Tibial nerve (tissue), 3 donors: ENCODE measurements around the gene SORCS3.

Experiments
- POLR2A ChIP-seq, 2 donors: fragments of 450-650 bp; IDR thresholded peaks; one replicate each; pipeline ENCODE4 v1.6.1; 2017; ENCODE audit warnings: antibody characterized with exemption in 2 of 2, mild to moderate bottlenecking in 2 of 2, moderate library complexity in 2 of 2
- TF ChIP-seq, protein P1 (sequence below), 5 experiments: fragments of 200-600 bp in 3 of 5; fragments of 450-650 bp in 2 of 5; sonication (generic) in 3 of 5; IDR thresholded peaks; one replicate each; pipeline ENCODE4 v1.5.1; 2016 to 2019; ENCODE audit warnings: antibody characterized with exemption in 5 of 5, mild to moderate bottlenecking in 3 of 5, moderate library complexity in 2 of 5

DNA sequence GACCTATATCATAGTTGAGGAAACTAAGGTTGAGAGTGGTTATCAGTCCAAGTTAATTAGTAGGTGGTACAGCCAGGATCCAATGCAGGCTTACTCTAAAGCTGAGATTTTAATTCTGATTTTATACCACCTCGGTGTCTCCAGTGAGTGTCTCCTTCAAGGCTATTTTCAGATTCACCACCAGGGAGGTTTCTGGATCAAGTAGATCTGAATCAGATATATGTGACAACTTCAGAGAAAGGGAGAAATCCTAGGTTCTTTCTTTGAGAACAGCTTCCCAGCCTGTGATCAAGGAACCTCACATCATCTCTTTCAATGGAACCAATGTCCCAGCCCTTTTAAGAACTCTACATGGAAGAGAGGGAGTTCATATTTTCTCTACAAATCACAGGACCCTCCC lies 429.2 kb downstream of the SORCS3 start:
- TF ChIP-seq, protein P1, sequence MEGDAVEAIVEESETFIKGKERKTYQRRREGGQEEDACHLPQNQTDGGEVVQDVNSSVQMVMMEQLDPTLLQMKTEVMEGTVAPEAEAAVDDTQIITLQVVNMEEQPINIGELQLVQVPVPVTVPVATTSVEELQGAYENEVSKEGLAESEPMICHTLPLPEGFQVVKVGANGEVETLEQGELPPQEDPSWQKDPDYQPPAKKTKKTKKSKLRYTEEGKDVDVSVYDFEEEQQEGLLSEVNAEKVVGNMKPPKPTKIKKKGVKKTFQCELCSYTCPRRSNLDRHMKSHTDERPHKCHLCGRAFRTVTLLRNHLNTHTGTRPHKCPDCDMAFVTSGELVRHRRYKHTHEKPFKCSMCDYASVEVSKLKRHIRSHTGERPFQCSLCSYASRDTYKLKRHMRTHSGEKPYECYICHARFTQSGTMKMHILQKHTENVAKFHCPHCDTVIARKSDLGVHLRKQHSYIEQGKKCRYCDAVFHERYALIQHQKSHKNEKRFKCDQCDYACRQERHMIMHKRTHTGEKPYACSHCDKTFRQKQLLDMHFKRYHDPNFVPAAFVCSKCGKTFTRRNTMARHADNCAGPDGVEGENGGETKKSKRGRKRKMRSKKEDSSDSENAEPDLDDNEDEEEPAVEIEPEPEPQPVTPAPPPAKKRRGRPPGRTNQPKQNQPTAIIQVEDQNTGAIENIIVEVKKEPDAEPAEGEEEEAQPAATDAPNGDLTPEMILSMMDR (IDR thresholded peaks at IDR 0.05): no peak
- TF ChIP-seq POLR2A (IDR thresholded peaks at IDR 0.05): no peak
